H9 (cell line): Measurements from ENCODE around the gene B4GALT6. TPM values are rescaled to one million over a fixed set of nuclear protein-coding genes. Genes with fewer than 3 reads are reported as not detected.

Experiments
- DNase-seq: peaks from one replicate; pipeline ENCODE4 v3.0.0-alpha.2; 2017
- H2AFZ ChIP-seq: one replicate; pipeline ENCODE4 v1.6.1; 2013; ENCODE audit warnings: mild to moderate bottlenecking, low read length, control low read depth, moderate library complexity
- H2AK5ac ChIP-seq: 2 replicates; pipeline ENCODE4 v1.6.1; 2013; ENCODE audit warnings: low read length, control low read depth, mixed read lengths; ENCODE audit not compliant: insufficient read length
- H2BK120ac ChIP-seq: one replicate; pipeline ENCODE4 v1.6.1; 2013; ENCODE audit warnings: low read depth, mild to moderate bottlenecking, low read length, control low read depth, inconsistent platforms; ENCODE audit not compliant: poor library complexity, severe bottlenecking
- H2BK12ac ChIP-seq: 2 replicates; pipeline ENCODE4 v1.6.1; 2013; ENCODE audit warnings: low read length, control low read depth, mixed read lengths, low read depth; ENCODE audit not compliant: insufficient read length
- H2BK15ac ChIP-seq: 2 replicates; pipeline ENCODE4 v1.6.1; 2013; ENCODE audit warnings: low read depth, low read length, control low read depth
- H2BK20ac ChIP-seq: one replicate; pipeline ENCODE4 v1.6.1; 2013; ENCODE audit warnings: low read depth, mild to moderate bottlenecking, low read length, control low read depth, inconsistent platforms; ENCODE audit not compliant: poor library complexity, severe bottlenecking
- H2BK5ac ChIP-seq: 2 replicates; pipeline ENCODE4 v1.6.1; 2013; ENCODE audit warnings: low read length, control low read depth, mixed read lengths; ENCODE audit not compliant: insufficient read length
- H3K14ac ChIP-seq: 2 replicates; pipeline ENCODE4 v1.6.1; 2013; ENCODE audit warnings: low read length, control low read depth; ENCODE audit not compliant: insufficient read depth
- H3K18ac ChIP-seq: 2 replicates; pipeline ENCODE4 v1.6.1; 2013; ENCODE audit warnings: low read depth, mild to moderate bottlenecking, mixed read lengths, low read length, control low read depth; ENCODE audit not compliant: insufficient read length
- H3K23ac ChIP-seq: 2 replicates; pipeline ENCODE4 v1.6.1; 2013; ENCODE audit warnings: low read length, control low read depth, mixed read lengths, low read depth; ENCODE audit not compliant: insufficient read length
- H3K23me2 ChIP-seq: 2 replicates; pipeline ENCODE4 v1.6.1; 2013; ENCODE audit warnings: low read depth, mild to moderate bottlenecking, mixed read lengths, low read length, control low read depth; ENCODE audit not compliant: insufficient read length, poor library complexity, severe bottlenecking
- H3K27ac ChIP-seq: 2 replicates; pipeline ENCODE4 v1.5.1; 2013; ENCODE audit warnings: low read length, control low read depth, mixed read lengths, low read depth; ENCODE audit not compliant: insufficient read length
- H3K27me3 ChIP-seq: 2 replicates; pipeline ENCODE4 v1.6.1; 2013; ENCODE audit warnings: low read length, control low read depth, inconsistent platforms; ENCODE audit not compliant: insufficient read depth
- H3K4ac ChIP-seq: 2 replicates; pipeline ENCODE4 v1.6.1; 2013; ENCODE audit warnings: low read depth, mild to moderate bottlenecking, control low read depth, inconsistent platforms, low read length, moderate library complexity
- H3K4me1 ChIP-seq: 2 replicates; pipeline ENCODE4 v1.6.1; 2013; ENCODE audit warnings: low read length, control low read depth, inconsistent platforms; ENCODE audit not compliant: insufficient read depth
- H3K4me2 ChIP-seq: 2 replicates; pipeline ENCODE4 v1.6.1; 2013; ENCODE audit warnings: low read length, control low read depth, mixed read lengths; ENCODE audit not compliant: insufficient read length, insufficient read depth
- H3K56ac ChIP-seq: 2 replicates; pipeline ENCODE4 v1.6.1; 2013; ENCODE audit warnings: low read depth, mild to moderate bottlenecking, mixed read lengths, low read length, control low read depth; ENCODE audit not compliant: insufficient read length
- H3K79me1 ChIP-seq: 2 replicates; pipeline ENCODE4 v1.6.1; 2013; ENCODE audit warnings: low read depth, mild to moderate bottlenecking, moderate library complexity, low read length, control low read depth, inconsistent platforms; ENCODE audit not compliant: insufficient read depth, poor library complexity, severe bottlenecking
- H3K79me2 ChIP-seq: 2 replicates; pipeline ENCODE4 v1.6.1; 2013; ENCODE audit warnings: low read length, control low read depth, inconsistent platforms; ENCODE audit not compliant: insufficient read depth
- H3K9ac ChIP-seq: 2 replicates; pipeline ENCODE4 v1.6.1; 2013; ENCODE audit warnings: low read length, control low read depth, mixed read lengths; ENCODE audit not compliant: insufficient read length; ENCODE audit errors: extremely low read depth
- H3K9me3 ChIP-seq: one replicate; pipeline ENCODE4 v1.6.1; 2013; ENCODE audit warnings: low read depth, low read length, inconsistent platforms; ENCODE audit not compliant: control insufficient read depth
- H3T11ph ChIP-seq: one replicate; pipeline ENCODE4 v1.6.1; 2013; ENCODE audit warnings: mild to moderate bottlenecking, low read length, control low read depth, inconsistent platforms
- H4K20me1 ChIP-seq: one replicate; pipeline ENCODE4 v1.6.1; 2013; ENCODE audit not compliant: control insufficient read depth, insufficient read length, insufficient read depth
- H4K5ac ChIP-seq: 2 replicates; pipeline ENCODE4 v1.6.1; 2013; ENCODE audit warnings: low read depth, mild to moderate bottlenecking, mixed read lengths, low read length, control low read depth; ENCODE audit not compliant: insufficient read length
- H4K8ac ChIP-seq: replicated peaks from 2 replicates; pipeline ENCODE4 v1.6.1; 2013; ENCODE audit warnings: low read length, control low read depth, mixed read lengths, low read depth; ENCODE audit not compliant: insufficient read length
- H4K91ac ChIP-seq: 2 replicates; pipeline ENCODE4 v1.6.1; 2013; ENCODE audit warnings: low read depth, mild to moderate bottlenecking, moderate library complexity, mixed read lengths, low read length, control low read depth; ENCODE audit not compliant: insufficient read length
- H3K27ac Mint-ChIP-seq, 3 experiments: 2 replicates in 2 of 3; 3 replicates in 1 of 3; pipeline ENCODE4 v1.8.0; 2020 to 2021; ENCODE audit warnings: mixed read lengths in 3 of 3, mild to moderate bottlenecking in 1 of 3, moderate library complexity in 1 of 3
- H3K27me3 Mint-ChIP-seq: 2 replicates; pipeline ENCODE4 v1.8.0; 2021; ENCODE audit warnings: low read depth, mild to moderate bottlenecking, moderate library complexity, mixed read lengths
- H3K36me3 Mint-ChIP-seq, 3 experiments: 2 replicates in 2 of 3; 3 replicates in 1 of 3; pipeline ENCODE4 v1.8.0; 2020 to 2021; ENCODE audit warnings: low read depth in 3 of 3, mixed read lengths in 3 of 3; ENCODE audit not compliant: insufficient read depth in 1 of 3
- H3K4me1 Mint-ChIP-seq, 2 experiments: 2 replicates each; pipeline ENCODE4 v1.8.0; 2020; ENCODE audit warnings: mixed read lengths in 2 of 2
- H3K4me3 Mint-ChIP-seq, 2 experiments: 2 replicates in 1 of 2; 3 replicates in 1 of 2; pipeline ENCODE4 v1.8.0; 2020 to 2021; ENCODE audit warnings: mild to moderate bottlenecking in 2 of 2, mixed read lengths in 2 of 2, moderate library complexity in 1 of 2
- H3K9me3 Mint-ChIP-seq, 2 experiments: 2 replicates in 1 of 2; 3 replicates in 1 of 2; pipeline ENCODE4 v1.8.0; 2020; ENCODE audit warnings: mild to moderate bottlenecking in 2 of 2, mixed read lengths in 2 of 2, moderate library complexity in 1 of 2
- CTCF ChIP-seq: fragments of 200-600 bp; sonication (generic); conservative IDR thresholded peaks from 3 replicates; pipeline ENCODE4 v1.8.0; 2021; ENCODE audit warnings: antibody characterized with exemption, mild to moderate bottlenecking
- WGBS: extraction: QIAGEN DNeasy Blood & Tissue Kit; methylation state at CpG from one replicate; pipeline ENCODE4 v1.1.7; 2013; ENCODE audit warnings: missing lambda C conversion rate, low lambda C conversion rate, mixed read lengths; ENCODE audit not compliant: insufficient read length; ENCODE audit errors: extremely low coverage; 5-methylcytosine and 5-hydroxymethylcytosine counted together
- long read RNA-seq: library from polyadenylated mRNA; unstranded; transcript quantifications from one replicate; pipeline ENCODE4 v2.0.0, GENCODE V29; 2020
- total RNA-seq: library from RNA; stranded (reverse); gene quantifications from 2 replicates; pipeline ENCODE4 v1.2.1, GENCODE V29; 2021

B4GALT6 gene
- 34.0 and 34.1 TPM in 2 replicates for total RNA-seq
- long read RNA-seq, partial matches to known transcripts, result 0 of 12 reads
- long read RNA-seq, other reads (novel, unspliced or antisense), result 11 of 12 reads

GRCh38 chr18:31684279-31685096 lies at the start of gene B4GALT6:
TSS of gene B4GALT6 (minus strand) at chr18:31684581. CDS start at chr18:31684426, 155 bp downstream.
- H3T11ph ChIP-seq, result no peak within 1 kb of the TSS
- DNase-seq, result peak; percentile 73
- peaks cover 7% of the 10 kb centered on the region for H3K79me1 ChIP-seq
- H3K4me1 ChIP-seq, result peaks cover 12% of the 10 kb centered on the region
- H3K27ac Mint-ChIP-seq, result peak within 1 kb of the TSS; percentile 67 to 97 (median 96)
- H4K20me1 ChIP-seq, result no peaks in the 10 kb centered on the region
- H2BK12ac ChIP-seq, result no peak within 1 kb of the TSS
- no peak within 1 kb of the TSS for H3K23ac ChIP-seq
- no peak within 1 kb of the TSS for H2BK120ac ChIP-seq
- H2BK15ac ChIP-seq, result no peak within 1 kb of the TSS; the same call in 1 of the 2 replicates
- no peak within 1 kb of the TSS for H3K56ac ChIP-seq
- no peaks in the 10 kb centered on the region; a peak in 1 of 5 replicates for H3K9me3 Mint-ChIP-seq
- H3K4ac ChIP-seq, result no peak within 1 kb of the TSS; the same call in 1 of the 2 replicates
- H3K9me3 ChIP-seq, result no peaks in the 10 kb centered on the region
- H2AK5ac ChIP-seq, result no peak within 1 kb of the TSS
- H4K8ac ChIP-seq, result no peak within 1 kb of the TSS
- no CpG with 5 or more reads among the region's 86 CpGs for WGBS
- no peak within 1 kb of the TSS for H4K5ac ChIP-seq
- peak within 1 kb of the TSS; percentile 41 for H2AFZ ChIP-seq
- H3K36me3 Mint-ChIP-seq, result peaks cover 0 to 3% (median 0%) of the 10 kb centered on the region in 3 experiments; a peak in 2 of 7 replicates
- no peak for TF ChIP-seq CTCF
- H3K14ac ChIP-seq, result peak within 1 kb of the TSS; percentile 90
- peak within 1 kb of the TSS; percentile 26 for H2BK20ac ChIP-seq
- peaks cover 51 to 55% of the 10 kb centered on the region in 2 experiments for H3K4me1 Mint-ChIP-seq
- peaks cover 11% of the 10 kb centered on the region for H3K23me2 ChIP-seq
- H2BK5ac ChIP-seq, result no peak within 1 kb of the TSS
- H4K91ac ChIP-seq, result no peak within 1 kb of the TSS
- no peak within 1 kb of the TSS for H3K27ac ChIP-seq
- H3K27me3 ChIP-seq, result no peaks in the 10 kb centered on the region
- H3K4me3 Mint-ChIP-seq, result peak within 1 kb of the TSS; percentile 83 to 99
- H3K79me2 ChIP-seq, result peaks cover 26% of the 10 kb centered on the region; the same call in 1 of the 2 replicates
- H3K4me2 ChIP-seq, result peak within 1 kb of the TSS; percentile 97
- no peaks in the 10 kb centered on the region for H3K27me3 Mint-ChIP-seq
- H3K9ac ChIP-seq, result peak within 1 kb of the TSS; percentile 91
- peak within 1 kb of the TSS; percentile 24 for H3K18ac ChIP-seq
